HepG2 (cell line): ENCODE measurements around the gene TMEM9. TPM values are rescaled to one million over a fixed set of nuclear protein-coding genes. Genes with fewer than 3 reads are reported as not detected.

Experiments
- ARID4A ChIP-seq: sonication (generic); formaldehyde crosslinking; IDR thresholded peaks from 2 replicates; pipeline ENCODE4 v1.5.0; 2020; ENCODE audit warnings: mild to moderate bottlenecking, missing genetic modification reagents, borderline replicate concordance
- BRCA1 ChIP-seq: sonication (generic); formaldehyde crosslinking; IDR thresholded peaks from 2 replicates; pipeline ENCODE4 v1.4.0; 2020; ENCODE audit warnings: missing genetic modification reagents
- CAMTA2 ChIP-seq: sonication (generic); formaldehyde crosslinking; IDR thresholded peaks from 2 replicates; pipeline ENCODE4 v1.4.0; 2020; ENCODE audit warnings: mild to moderate bottlenecking, missing genetic modification reagents, borderline replicate concordance
- CREBL2 ChIP-seq: sonication (generic); formaldehyde crosslinking; IDR thresholded peaks from 2 replicates; pipeline ENCODE4 v1.8.1; 2023; ENCODE audit warnings: missing genetic modification reagents, mild to moderate bottlenecking, borderline replicate concordance
- DMAP1 ChIP-seq: IDR thresholded peaks from 2 replicates; pipeline ENCODE4 v1.6.1; 2016
- FOXA1 ChIP-seq, 2 experiments: fragments of 450-650 bp in 1 of 2; sonication (generic) in 1 of 2; formaldehyde crosslinking in 1 of 2; IDR thresholded peaks; 2 replicates each; pipeline versions ENCODE4 v1.4.0 to v1.6.1; 2016 to 2020; ENCODE audit warnings: missing genetic modification reagents in 1 of 2
- GPN1 ChIP-seq: sonication (generic); formaldehyde crosslinking; IDR thresholded peaks from 2 replicates; pipeline ENCODE4 v1.5.1; 2020; ENCODE audit warnings: missing genetic modification reagents, borderline replicate concordance
- HMGXB4 ChIP-seq, 2 experiments: sonication (generic) in 1 of 2; formaldehyde crosslinking in 1 of 2; IDR thresholded peaks; 2 replicates each; pipeline versions ENCODE4 v1.4.0 to v1.6.1; 2018 to 2020; ENCODE audit warnings: missing genetic modification reagents in 2 of 2, borderline replicate concordance in 1 of 2, low read depth in 1 of 2, mild to moderate bottlenecking in 1 of 2, missing biosample characterization in 1 of 2
- HNRNPL ChIP-seq: fragments of 200-400 bp; formaldehyde crosslinking; IDR thresholded peaks from 2 replicates; pipeline ENCODE4 v1.6.1; 2017; ENCODE audit warnings: mild to moderate bottlenecking, low read depth, low read length
- MTA3 ChIP-seq: sonication (generic); formaldehyde crosslinking; IDR thresholded peaks from 2 replicates; pipeline ENCODE4 v1.4.0; 2020; ENCODE audit warnings: missing genetic modification reagents
- PHF20 ChIP-seq: sonication (generic); formaldehyde crosslinking; IDR thresholded peaks from 2 replicates; pipeline ENCODE4 v1.5.0; 2020; ENCODE audit warnings: mild to moderate bottlenecking, missing genetic modification reagents
- SUZ12 ChIP-seq: fragments of 150-350 bp; IDR thresholded peaks from 2 replicates; pipeline ENCODE4 v1.6.1; 2014; ENCODE audit warnings: low read depth, low read length
- TOPORS ChIP-seq: sonication (generic); formaldehyde crosslinking; IDR thresholded peaks from 2 replicates; pipeline ENCODE4 v1.8.0; 2023; ENCODE audit warnings: mild to moderate bottlenecking, missing genetic modification reagents
- ZNF337 ChIP-seq: sonication (generic); formaldehyde crosslinking; IDR thresholded peaks from 2 replicates; pipeline ENCODE4 v1.5.1; 2020; ENCODE audit warnings: missing genetic modification reagents, low read depth, mild to moderate bottlenecking, borderline replicate concordance
- ZNF550 ChIP-seq: sonication (generic); formaldehyde crosslinking; IDR thresholded peaks from 2 replicates; pipeline ENCODE4 v1.4.0; 2020; ENCODE audit warnings: mild to moderate bottlenecking, missing genetic modification reagents, borderline replicate concordance
- ZNF552 ChIP-seq: sonication (generic); formaldehyde crosslinking; IDR thresholded peaks from 2 replicates; pipeline ENCODE4 v1.9.0; 2022; ENCODE audit warnings: missing genetic modification reagents, mild to moderate bottlenecking, borderline replicate concordance
- ZNF761 ChIP-seq: sonication (generic); formaldehyde crosslinking; conservative IDR thresholded peaks from 2 replicates; pipeline ENCODE4 v1.4.0; 2020; ENCODE audit warnings: mild to moderate bottlenecking, missing genetic modification reagents
- polyA plus RNA-seq, 8 experiments: library from polyadenylated mRNA; depleted of rRNA in 3 of 8; stranded (reverse) in 7 of 8; unstranded in 1 of 8; fragments of >200 nt; fragmentation: Illumina TruSeq in 4 of 8; extraction: Trizol in 4 of 8; gene quantifications; 2 replicates each; pipeline versions ENCODE4 v1.2.1 to v1.2.3, GENCODE V29; 2011 to 2016; ENCODE audit warnings: low read depth in 4 of 8, missing spikeins in 1 of 8, mixed read lengths in 1 of 8; ENCODE audit not compliant: insufficient read depth in 1 of 8
- total RNA-seq, 5 experiments: library from RNA; depleted of rRNA; stranded (reverse); fragments of >200 nt; fragmentation: Illumina TruSeq; extraction: Trizol; gene quantifications; 2 replicates each; pipeline ENCODE4 v1.2.3, GENCODE V29; 2016; ENCODE audit warnings: low read depth in 1 of 5
- TF ChIP-seq, protein P1 (sequence below): sonication (generic); formaldehyde crosslinking; IDR thresholded peaks from 2 replicates; pipeline ENCODE4 v1.4.0; 2020; ENCODE audit warnings: missing genetic modification reagents
- TF ChIP-seq, protein P2 (sequence below): sonication (generic); formaldehyde crosslinking; IDR thresholded peaks from 2 replicates; pipeline ENCODE4 v1.4.0; 2020; ENCODE audit warnings: missing genetic modification reagents; ENCODE audit errors: not compliant biosample characterization

Gene TMEM9
- total and polyA plus RNA-seq, 2 of the 13 experiments (the other 11 are each of a cell fraction or from before 2014, with no cell fraction given): 60.9 to 102 TPM

GRCh38 chr1:201114245-201115131 is 39.8 kb downstream of the TMEM9 start (continued):
- TF ChIP-seq ZNF550 (CRISPR knock-in tag): no peak
- no peak for TF ChIP-seq DMAP1 (CRISPR knock-in tag)
- TF ChIP-seq PHF20: no peak
- TF ChIP-seq, protein P1, sequence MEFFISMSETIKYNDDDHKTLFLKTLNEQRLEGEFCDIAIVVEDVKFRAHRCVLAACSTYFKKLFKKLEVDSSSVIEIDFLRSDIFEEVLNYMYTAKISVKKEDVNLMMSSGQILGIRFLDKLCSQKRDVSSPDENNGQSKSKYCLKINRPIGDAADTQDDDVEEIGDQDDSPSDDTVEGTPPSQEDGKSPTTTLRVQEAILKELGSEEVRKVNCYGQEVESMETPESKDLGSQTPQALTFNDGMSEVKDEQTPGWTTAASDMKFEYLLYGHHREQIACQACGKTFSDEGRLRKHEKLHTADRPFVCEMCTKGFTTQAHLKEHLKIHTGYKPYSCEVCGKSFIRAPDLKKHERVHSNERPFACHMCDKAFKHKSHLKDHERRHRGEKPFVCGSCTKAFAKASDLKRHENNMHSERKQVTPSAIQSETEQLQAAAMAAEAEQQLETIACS (CRISPR knock-in tag): no peak
- no peak for TF ChIP-seq TOPORS
- no peak for TF ChIP-seq BRCA1 (CRISPR knock-in tag)
- no peak for TF ChIP-seq FOXA1 (IDR thresholded peaks at IDR 0.05)
- no peak for TF ChIP-seq FOXA1 (CRISPR knock-in tag; IDR thresholded peaks at IDR 0.05)
- TF ChIP-seq CAMTA2 (CRISPR knock-in tag): no peak
- peak; percentile 78; the same call in 1 of the 2 replicates for TF ChIP-seq HNRNPL
- no peak for TF ChIP-seq ZNF761 (CRISPR knock-in tag)
- TF ChIP-seq, protein P2, sequence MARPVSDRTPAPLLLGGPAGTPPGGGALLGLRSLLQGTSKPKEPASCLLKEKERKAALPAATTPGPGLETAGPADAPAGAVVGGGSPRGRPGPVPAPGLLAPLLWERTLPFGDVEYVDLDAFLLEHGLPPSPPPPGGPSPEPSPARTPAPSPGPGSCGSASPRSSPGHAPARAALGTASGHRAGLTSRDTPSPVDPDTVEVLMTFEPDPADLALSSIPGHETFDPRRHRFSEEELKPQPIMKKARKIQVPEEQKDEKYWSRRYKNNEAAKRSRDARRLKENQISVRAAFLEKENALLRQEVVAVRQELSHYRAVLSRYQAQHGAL (CRISPR knock-in tag): no peak
- TF ChIP-seq ZNF552 (CRISPR knock-in tag): no peak
- TF ChIP-seq CREBL2 (CRISPR knock-in tag): no peak
- no peak for TF ChIP-seq GPN1
- TF ChIP-seq HMGXB4 (CRISPR knock-in tag; IDR thresholded peaks at IDR 0.05; ENCODE audit: borderline replicate concordance in 1 of 2, low read depth in 1 of 2): peak; percentile 64 to 68; a peak in 3 of 4 replicates
- TF ChIP-seq ZNF337: no peak
- TF ChIP-seq ARID4A: no peak
- TF ChIP-seq MTA3 (CRISPR knock-in tag): no peak
- peak; percentile 27; the same call in 1 of the 2 replicates for TF ChIP-seq SUZ12
